Naive B cell (primary cell): ENCODE results near the gene FAAP100. TPM values are rescaled to one million over a fixed set of nuclear protein-coding genes. Genes with fewer than 3 reads are reported as not detected.

Experiments
- ATAC-seq, 2 donors: fragments of 150-1000 bp; cut with Tn5 transposase; 2 replicates each; pipeline ENCODE4 v1.10.0; 2021; ENCODE audit warnings: low read depth in 2 of 2, mild to moderate bottlenecking in 2 of 2, moderate library complexity in 2 of 2
- DNase-seq: peaks from one replicate; pipeline ENCODE4 v3.0.0; 2022
- H3K27ac Mint-ChIP-seq, 6 donors: one replicate each; pipeline ENCODE4 v1.8.0; 2020 to 2022; ENCODE audit warnings: mild to moderate bottlenecking in 6 of 6, mixed read lengths in 6 of 6, moderate library complexity in 5 of 6, inconsistent platforms in 2 of 6
- H3K27me3 Mint-ChIP-seq, 3 donors: one replicate each; pipeline ENCODE4 v1.8.0; 2021 to 2022; ENCODE audit warnings: mixed read lengths in 3 of 3, mild to moderate bottlenecking in 1 of 3
- H3K36me3 Mint-ChIP-seq, 2 donors: one replicate each; pipeline ENCODE4 v1.8.0; 2020 to 2022; ENCODE audit warnings: mixed read lengths in 2 of 2, inconsistent platforms in 1 of 2, mild to moderate bottlenecking in 1 of 2
- H3K4me1 Mint-ChIP-seq, 3 donors: one replicate each; pipeline ENCODE4 v1.8.0; 2020 to 2022; ENCODE audit warnings: mixed read lengths in 3 of 3, inconsistent platforms in 1 of 3, mild to moderate bottlenecking in 1 of 3, moderate library complexity in 1 of 3
- H3K4me3 Mint-ChIP-seq, 8 donors: one replicate each; pipeline ENCODE4 v1.8.0; 2020 to 2022; ENCODE audit warnings: mild to moderate bottlenecking in 8 of 8, mixed read lengths in 8 of 8, moderate library complexity in 8 of 8, inconsistent platforms in 2 of 8
- H3K9me3 Mint-ChIP-seq, 7 donors: one replicate each; pipeline ENCODE4 v1.8.0; 2020 to 2022; ENCODE audit warnings: mixed read lengths in 7 of 7, mild to moderate bottlenecking in 5 of 7, inconsistent platforms in 2 of 7, moderate library complexity in 1 of 7
- polyA plus RNA-seq, 6 donors: library from polyadenylated mRNA; unstranded; fragments of 300-500 nt; fragmentation: Illumina TruSeq; gene quantifications; one replicate each; pipeline ENCODE4 v1.2.3, GENCODE V29; 2021; ENCODE audit warnings: low read depth in 6 of 6

The FAAP100 gene
- polyA plus RNA-seq, 6 donors from 2014 or later: 12.5 to 31.2 (median 15.1) TPM

GRCh38 chr17:81545160-81545949, 6.8 kb downstream of the FAAP100 start:
- Mint-ChIP-seq H3K4me3 (no peak overlapping the region), H3K36me3 (peaks cover 0 to 5% of the 10 kb centered on the region in 2 donors), H3K27ac (no peak overlapping the region), H3K27me3 (no peaks in the 10 kb centered on the region), H3K9me3 (no peaks in the 10 kb centered on the region), H3K4me1 (peaks cover 8 to 19% (median 9%) of the 10 kb centered on the region in 3 donors)
- ATAC-seq (no peak), DNase-seq (no peak)

- Mint-ChIP-seq H3K4me3 (no peak overlapping the region), H3K27me3 (no peaks in the 10 kb centered on the region), H3K9me3 (no peaks in the 10 kb centered on the region), H3K27ac (no peak overlapping the region), H3K36me3 (peaks cover 0 to 5% of the 10 kb centered on the region in 2 donors), H3K4me1 (peaks cover 2 to 10% (median 3%) of the 10 kb centered on the region in 3 donors)
- DNase-seq: no peak
- ATAC-seq: no peak
Measured at GRCh38 chr17:81544281-81544974, 7.7 kb downstream of the FAAP100 start.

GRCh38 chr17:81543756-81544155, 8.4 kb downstream of the FAAP100 start:
- DNase-seq: no peak
- no peak overlapping the region for H3K4me3 Mint-ChIP-seq
- H3K36me3 Mint-ChIP-seq: peaks cover 0 to 5% of the 10 kb centered on the region in 2 donors
- H3K27ac Mint-ChIP-seq: no peak overlapping the region
- peaks cover 0 to 5% (median 0%) of the 10 kb centered on the region in 3 donors for H3K4me1 Mint-ChIP-seq
- H3K9me3 Mint-ChIP-seq: no peaks in the 10 kb centered on the region
- H3K27me3 Mint-ChIP-seq: peaks cover 0 to 1% (median 0%) of the 10 kb centered on the region in 3 donors
- no peak for ATAC-seq

GRCh38 chr17:81543339-81543675, 8.8 kb downstream of the FAAP100 start:
- Mint-ChIP-seq H3K36me3 (peaks cover 0 to 8% of the 10 kb centered on the region in 2 donors), H3K27me3 (peaks cover 0 to 6% (median 2%) of the 10 kb centered on the region in 3 donors), H3K4me3 (no peak overlapping the region), H3K9me3 (no peaks in the 10 kb centered on the region), H3K27ac (no peak overlapping the region), H3K4me1 (peaks cover 0 to 5% (median 0%) of the 10 kb centered on the region in 3 donors)
- no peak for DNase-seq
- ATAC-seq: no peak

- DNase-seq (no peak), ATAC-seq (no peak)
- Mint-ChIP-seq H3K27me3 (peaks cover 4 to 12% (median 8%) of the 10 kb centered on the region in 3 donors), H3K9me3 (no peaks in the 10 kb centered on the region), H3K4me3 (peak overlapping the region in 1 of 8 donors; percentile 45), H3K27ac (no peak overlapping the region), H3K4me1 (peaks cover 4 to 11% (median 5%) of the 10 kb centered on the region in 3 donors), H3K36me3 (peaks cover 0 to 14% of the 10 kb centered on the region in 2 donors)
Measured at GRCh38 chr17:81542431-81543338, 9.5 kb downstream of the FAAP100 start.

- DNase-seq (no peak), ATAC-seq (no peak)
- peaks cover 7 to 16% (median 11%) of the 10 kb centered on the region in 3 donors for H3K4me1 Mint-ChIP-seq
- H3K27ac Mint-ChIP-seq: no peak overlapping the region
- peaks cover 5 to 18% (median 13%) of the 10 kb centered on the region in 3 donors for H3K27me3 Mint-ChIP-seq
- H3K36me3 Mint-ChIP-seq: peaks cover 0 to 15% of the 10 kb centered on the region in 2 donors
- H3K9me3 Mint-ChIP-seq: no peaks in the 10 kb centered on the region
- no peak overlapping the region for H3K4me3 Mint-ChIP-seq
Measured at GRCh38 chr17:81541123-81541522, 11.0 kb downstream of the FAAP100 start.

GRCh38 chr17:81540676-81541027, 11.5 kb downstream of the FAAP100 start:
- no peak for ATAC-seq
- no peak for DNase-seq
- peaks cover 7 to 16% (median 11%) of the 10 kb centered on the region in 3 donors for H3K4me1 Mint-ChIP-seq
- no peak overlapping the region for H3K4me3 Mint-ChIP-seq
- no peak overlapping the region for H3K27ac Mint-ChIP-seq
- peaks cover 5 to 23% (median 16%) of the 10 kb centered on the region in 3 donors for H3K27me3 Mint-ChIP-seq
- no peaks in the 10 kb centered on the region for H3K9me3 Mint-ChIP-seq
- peaks cover 0 to 15% of the 10 kb centered on the region in 2 donors for H3K36me3 Mint-ChIP-seq

GRCh38 chr17:81539961-81540675, 12.0 kb downstream of the FAAP100 start:
- DNase-seq: no peak
- H3K27me3 Mint-ChIP-seq: peaks cover 5 to 23% (median 20%) of the 10 kb centered on the region in 3 donors
- H3K9me3 Mint-ChIP-seq: no peaks in the 10 kb centered on the region
- H3K27ac Mint-ChIP-seq: no peak overlapping the region
- no peak overlapping the region for H3K4me3 Mint-ChIP-seq
- H3K4me1 Mint-ChIP-seq: peaks cover 7 to 16% (median 15%) of the 10 kb centered on the region in 3 donors
- H3K36me3 Mint-ChIP-seq: peaks cover 0 to 15% of the 10 kb centered on the region in 2 donors
- no peak for ATAC-seq

GRCh38 chr17:81539571-81539900, 12.6 kb downstream of the FAAP100 start:
- H3K36me3 Mint-ChIP-seq: peaks cover 0 to 15% of the 10 kb centered on the region in 2 donors
- peaks cover 5 to 23% (median 20%) of the 10 kb centered on the region in 3 donors for H3K27me3 Mint-ChIP-seq
- ATAC-seq (no peak), DNase-seq (no peak)
- no peak overlapping the region for H3K4me3 Mint-ChIP-seq
- H3K27ac Mint-ChIP-seq: no peak overlapping the region
- no peaks in the 10 kb centered on the region for H3K9me3 Mint-ChIP-seq
- peaks cover 7 to 16% (median 15%) of the 10 kb centered on the region in 3 donors for H3K4me1 Mint-ChIP-seq

GRCh38 chr17:81538651-81539570, 13.2 kb downstream of the FAAP100 start:
- DNase-seq: no peak
- Mint-ChIP-seq H3K36me3 (peaks cover 0 to 15% of the 10 kb centered on the region in 2 donors), H3K27ac (no peak overlapping the region), H3K9me3 (no peaks in the 10 kb centered on the region), H3K27me3 (peaks cover 5 to 23% (median 20%) of the 10 kb centered on the region in 3 donors), H3K4me1 (peaks cover 7 to 17% (median 15%) of the 10 kb centered on the region in 3 donors), H3K4me3 (no peak overlapping the region)
- ATAC-seq: no peak

GRCh38 chr17:81537856-81538555, 14.1 kb downstream of the FAAP100 start:
- H3K36me3 Mint-ChIP-seq: peaks cover 0 to 15% of the 10 kb centered on the region in 2 donors
- peak overlapping the region in 1 of 6 donors; percentile 14 for H3K27ac Mint-ChIP-seq
- H3K9me3 Mint-ChIP-seq: no peaks in the 10 kb centered on the region
- peaks cover 5 to 23% (median 20%) of the 10 kb centered on the region in 3 donors for H3K27me3 Mint-ChIP-seq
- H3K4me1 Mint-ChIP-seq: peaks cover 7 to 26% (median 15%) of the 10 kb centered on the region in 3 donors
- ATAC-seq (no peak), DNase-seq (no peak)
- peak overlapping the region in 3 of 8 donors; percentile 16 to 63 (median 22) for H3K4me3 Mint-ChIP-seq
